ENCODE results near the gene ADGRB3.
"Not testable (repeated sequence)": the region's sequence is repeated elsewhere in the genome, so short reads cannot be mapped to it uniquely, and the experiment has no call there.

ADGRB3 gene

GRCh38 chr6:69432168-69432567 lies 797.1 kb downstream of the ADGRB3 start:
- DNase-seq (ENCODE audit: low read depth): not testable (repeated sequence)

GRCh38 chr6:69433116-69433515 lies 798.0 kb downstream of the ADGRB3 start:
- DNase-seq (ENCODE audit: low read depth): not testable (repeated sequence)

GRCh38 chr6:69438113-69438512 lies 803.0 kb downstream of the ADGRB3 start:
- no peak for DNase-seq (ENCODE audit: low read depth)

Data from stimulated activated CD8-positive, alpha-beta memory T cell treated with anti-CD3 and anti-CD28 coated beads, Interleukin-7, amount 100 ng/mL, for 24 hours (primary cell).